ENCODE measurements around the gene SLAMF1.

- TF ChIP-seq CTCF (conservative IDR thresholded peaks at IDR 0.05) = no peak
- TF ChIP-seq ZFX (IDR thresholded peaks at IDR 0.05) = no peak
These were observed 4.7 kb upstream of the SLAMF1 start for GRCh38 chr1:160651433-160652064.

Data from C4-2B (cell line).